ENCODE measurements around the gene NEGR1.

The NEGR1 gene

GRCh38 chr1:71488555-71489252 lies 793.6 kb downstream of the NEGR1 start:
- TF ChIP-seq, protein P1, sequence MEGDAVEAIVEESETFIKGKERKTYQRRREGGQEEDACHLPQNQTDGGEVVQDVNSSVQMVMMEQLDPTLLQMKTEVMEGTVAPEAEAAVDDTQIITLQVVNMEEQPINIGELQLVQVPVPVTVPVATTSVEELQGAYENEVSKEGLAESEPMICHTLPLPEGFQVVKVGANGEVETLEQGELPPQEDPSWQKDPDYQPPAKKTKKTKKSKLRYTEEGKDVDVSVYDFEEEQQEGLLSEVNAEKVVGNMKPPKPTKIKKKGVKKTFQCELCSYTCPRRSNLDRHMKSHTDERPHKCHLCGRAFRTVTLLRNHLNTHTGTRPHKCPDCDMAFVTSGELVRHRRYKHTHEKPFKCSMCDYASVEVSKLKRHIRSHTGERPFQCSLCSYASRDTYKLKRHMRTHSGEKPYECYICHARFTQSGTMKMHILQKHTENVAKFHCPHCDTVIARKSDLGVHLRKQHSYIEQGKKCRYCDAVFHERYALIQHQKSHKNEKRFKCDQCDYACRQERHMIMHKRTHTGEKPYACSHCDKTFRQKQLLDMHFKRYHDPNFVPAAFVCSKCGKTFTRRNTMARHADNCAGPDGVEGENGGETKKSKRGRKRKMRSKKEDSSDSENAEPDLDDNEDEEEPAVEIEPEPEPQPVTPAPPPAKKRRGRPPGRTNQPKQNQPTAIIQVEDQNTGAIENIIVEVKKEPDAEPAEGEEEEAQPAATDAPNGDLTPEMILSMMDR (IDR thresholded peaks at IDR 0.05; ENCODE audit: low read depth, low read length, missing control alignments), result no peak
- in situ Hi-C loops (cut with HindIII; ENCODE audit: low sequenced_read_pairs), result no loop called here
- DNase-seq (ENCODE audit: low read depth), result no peak
- H3K4me3 ChIP-seq (ENCODE audit: low read depth, low read length), result no peak overlapping the region

GRCh38 chr1:71473331-71473730 lies 809.0 kb downstream of the NEGR1 start:
- TF ChIP-seq, protein P1 (IDR thresholded peaks at IDR 0.05; ENCODE audit: low read depth, low read length, missing control alignments), result no peak
- no peak overlapping the region for H3K4me3 ChIP-seq (ENCODE audit: low read depth, low read length)
- no peak for DNase-seq (ENCODE audit: low read depth)
- in situ Hi-C loops (cut with HindIII; ENCODE audit: low sequenced_read_pairs), result no loop called here

DNA sequence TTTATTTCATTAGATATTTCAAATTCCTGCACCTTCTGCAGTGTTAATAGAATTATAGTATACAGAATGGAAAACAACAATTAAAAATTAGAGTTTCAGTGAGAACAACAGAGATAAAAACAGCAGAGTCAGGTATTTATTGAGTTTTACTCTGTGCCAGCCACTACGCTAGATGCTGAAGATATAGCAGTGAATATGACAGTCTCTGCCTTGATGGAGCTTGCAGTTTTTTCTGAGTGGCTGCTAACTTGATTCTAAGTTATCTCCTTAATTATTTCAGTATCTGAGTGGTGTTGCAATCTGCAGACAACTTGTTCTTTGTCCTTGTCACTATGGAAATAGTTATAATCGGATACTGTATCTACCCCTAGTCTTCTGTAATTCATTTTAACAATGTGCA lies 817.2 kb downstream of the NEGR1 start:
- in situ Hi-C loops (cut with HindIII; ENCODE audit: low sequenced_read_pairs), result no loop called here
- TF ChIP-seq, protein P1 (IDR thresholded peaks at IDR 0.05; ENCODE audit: low read depth, low read length, missing control alignments), result no peak

GRCh38 chr1:71464016-71464415 lies 818.3 kb downstream of the NEGR1 start:
- in situ Hi-C loops (cut with HindIII; ENCODE audit: low sequenced_read_pairs), result no loop called here
- DNase-seq (ENCODE audit: low read depth), result no peak
- TF ChIP-seq, protein P1 (IDR thresholded peaks at IDR 0.05; ENCODE audit: low read depth, low read length, missing control alignments), result no peak
- H3K4me3 ChIP-seq (ENCODE audit: low read depth, low read length), result no peak overlapping the region

More for the DNA sequence above, 817.2 kb downstream of the NEGR1 start:
- no peak for DNase-seq (ENCODE audit: low read depth)
- no peak overlapping the region for H3K4me3 ChIP-seq (ENCODE audit: low read depth, low read length)

GRCh38 chr1:71463144-71463543 lies 819.2 kb downstream of the NEGR1 start:
- no peak for DNase-seq (ENCODE audit: low read depth)
- in situ Hi-C loops (cut with HindIII; ENCODE audit: low sequenced_read_pairs), result no loop called here
- TF ChIP-seq, protein P1 (IDR thresholded peaks at IDR 0.05; ENCODE audit: low read depth, low read length, missing control alignments), result no peak
- no peak overlapping the region for H3K4me3 ChIP-seq (ENCODE audit: low read depth, low read length)

GRCh38 chr1:71462247-71462646 lies 820.1 kb downstream of the NEGR1 start:
- H3K4me3 ChIP-seq (ENCODE audit: low read depth, low read length), result no peak overlapping the region
- TF ChIP-seq, protein P1 (IDR thresholded peaks at IDR 0.05; ENCODE audit: low read depth, low read length, missing control alignments), result no peak
- DNase-seq (ENCODE audit: low read depth), result no peak
- in situ Hi-C loops (cut with HindIII; ENCODE audit: low sequenced_read_pairs), result no loop called here
